ENCODE data around the gene SND1. TPM values are rescaled to one million over a fixed set of nuclear protein-coding genes. Genes with fewer than 3 reads are reported as not detected.

Gene SND1
- total RNA-seq, 2 donors from 2014 or later, result 91.0 to 111 TPM

- TF ChIP-seq CTCF (IDR thresholded peaks at IDR 0.05), result no peak
- no peaks in the 10 kb centered on the region for H3K9me3 ChIP-seq
- no peak overlapping the region for H3K4me3 ChIP-seq
- ATAC-seq (ENCODE audit: insufficient number of reproducible peaks, low FRiP score, low read depth) (no peak), DNase-seq (ENCODE audit: low spot score) (no peak)
- H3K36me3 ChIP-seq, result no peaks in the 10 kb centered on the region
- no peak overlapping the region for H3K27ac ChIP-seq
- no peaks in the 10 kb centered on the region for H3K4me1 ChIP-seq (ENCODE audit: control insufficient read depth in 1 of 2, low read depth in 2 of 2)
- H3K27me3 ChIP-seq (replicated peaks; ENCODE audit: insufficient read depth), result no peaks in the 10 kb centered on the region
Measured at GRCh38 chr7:127644484-127644883, 7.5 kb upstream of the SND1 start.

GRCh38 chr7:127647636-127648035 is 4.4 kb upstream of the SND1 start:
- no peak overlapping the region for H3K4me3 ChIP-seq
- H3K4me1 ChIP-seq (ENCODE audit: control insufficient read depth in 1 of 2, low read depth in 2 of 2), result peaks cover 0 to 3% of the 10 kb centered on the region in 2 donors
- H3K27me3 ChIP-seq (replicated peaks; ENCODE audit: insufficient read depth), result no peaks in the 10 kb centered on the region
- H3K36me3 ChIP-seq, result no peaks in the 10 kb centered on the region
- no peak for ATAC-seq (ENCODE audit: insufficient number of reproducible peaks, low FRiP score, low read depth)
- TF ChIP-seq CTCF (IDR thresholded peaks at IDR 0.05), result no peak
- DNase-seq (ENCODE audit: low spot score), result no peak
- H3K27ac ChIP-seq, result no peak overlapping the region
- no peaks in the 10 kb centered on the region for H3K9me3 ChIP-seq

GRCh38 chr7:127648986-127649385 is 3.0 kb upstream of the SND1 start:
- no peak overlapping the region for H3K27ac ChIP-seq
- DNase-seq (ENCODE audit: low spot score), result no peak
- TF ChIP-seq CTCF (IDR thresholded peaks at IDR 0.05), result no peak

GRCh38 chr7:127650847-127651555 is 993 bp upstream of the SND1 start:
- Histone ChIP-seq H3K27ac (peak overlapping the region; percentile 82 to 88), H3K9me3 (no peaks in the 10 kb centered on the region), H3K4me3 (peak overlapping the region; percentile 86), H3K36me3 (no peaks in the 10 kb centered on the region), H3K27me3 (replicated peaks; ENCODE audit: insufficient read depth) (no peaks in the 10 kb centered on the region), H3K4me1 (ENCODE audit: control insufficient read depth in 1 of 2, low read depth in 2 of 2) (peaks cover 22 to 29% of the 10 kb centered on the region in 2 donors)
- DNase-seq (ENCODE audit: low spot score) (no peak), ATAC-seq (ENCODE audit: insufficient number of reproducible peaks, low FRiP score, low read depth) (no peak)
- TF ChIP-seq CTCF (IDR thresholded peaks at IDR 0.05), result no peak

More at GRCh38 chr7:127648986-127649385, 3.0 kb upstream of the SND1 start:
- peaks cover 13 to 17% of the 10 kb centered on the region in 2 donors for H3K4me1 ChIP-seq (ENCODE audit: control insufficient read depth in 1 of 2, low read depth in 2 of 2)
- no peaks in the 10 kb centered on the region for H3K9me3 ChIP-seq
- ATAC-seq (ENCODE audit: insufficient number of reproducible peaks, low FRiP score, low read depth), result no peak
- no peaks in the 10 kb centered on the region for H3K36me3 ChIP-seq
- no peak overlapping the region for H3K4me3 ChIP-seq
- H3K27me3 ChIP-seq (replicated peaks; ENCODE audit: insufficient read depth), result no peaks in the 10 kb centered on the region

GRCh38 chr7:127652333-127653248 is 597 bp downstream of the SND1 start:
- H3K27me3 ChIP-seq (replicated peaks; ENCODE audit: insufficient read depth), result no peaks in the 10 kb centered on the region
- DNase-seq (ENCODE audit: low spot score) (no peak), ATAC-seq (ENCODE audit: insufficient number of reproducible peaks, low FRiP score, low read depth) (peak; percentile 4)
- H3K36me3 ChIP-seq, result no peaks in the 10 kb centered on the region
- H3K9me3 ChIP-seq, result no peaks in the 10 kb centered on the region
- H3K4me3 ChIP-seq, result peak overlapping the region; percentile 86
- H3K4me1 ChIP-seq (ENCODE audit: control insufficient read depth in 1 of 2, low read depth in 2 of 2), result peaks cover 22 to 29% of the 10 kb centered on the region in 2 donors
- no peak for TF ChIP-seq CTCF (IDR thresholded peaks at IDR 0.05)
- H3K27ac ChIP-seq, result peak overlapping the region; percentile 82 to 88
